HG03342 (cell line): ENCODE measurements around the gene MAPK4.

ENCODE experiments used
- ATAC-seq: cut with Tn5 transposase; IDR thresholded peaks from one replicate; pipeline ENCODE4 v1.9.1; 2021; ENCODE audit warnings: mild to moderate bottlenecking, moderate library complexity; ENCODE audit not compliant: unreplicated experiment

MAPK4 gene

GRCh38 chr18:50622320-50622719, 62.4 kb downstream of the MAPK4 start:
- ATAC-seq = no peak

GRCh38 chr18:50622865-50623393, 63.0 kb downstream of the MAPK4 start:
- ATAC-seq = no peak

- no peak for ATAC-seq
These were observed 63.9 kb downstream of the MAPK4 start for GRCh38 chr18:50623694-50624352.

- no peak for ATAC-seq
These were observed 65.1 kb downstream of the MAPK4 start for GRCh38 chr18:50624981-50625380.

GRCh38 chr18:50626317-50626716, 66.4 kb downstream of the MAPK4 start:
- ATAC-seq = no peak

GRCh38 chr18:50627594-50628532, 68.0 kb downstream of the MAPK4 start:
- no peak for ATAC-seq

GRCh38 chr18:50628533-50628905, 68.6 kb downstream of the MAPK4 start:
- ATAC-seq = no peak

GRCh38 chr18:50629148-50629631, 69.3 kb downstream of the MAPK4 start:
- no peak for ATAC-seq

GRCh38 chr18:50630895-50631294, 71.0 kb downstream of the MAPK4 start:
- no peak for ATAC-seq

- no peak for ATAC-seq
These were observed 73.1 kb downstream of the MAPK4 start for GRCh38 chr18:50632895-50633515.

GRCh38 chr18:50633992-50634391, 74.1 kb downstream of the MAPK4 start:
- ATAC-seq = no peak

GRCh38 chr18:50636366-50637057, 76.6 kb downstream of the MAPK4 start:
- no peak for ATAC-seq

GRCh38 chr18:50638016-50638883, 78.4 kb downstream of the MAPK4 start:
- no peak for ATAC-seq

GRCh38 chr18:50638884-50639420, 79.1 kb downstream of the MAPK4 start:
- no peak for ATAC-seq

- ATAC-seq = no peak
These were observed 79.8 kb downstream of the MAPK4 start for GRCh38 chr18:50639711-50640110.

- ATAC-seq = no peak
These were observed 82.6 kb downstream of the MAPK4 start for GRCh38 chr18:50642439-50642838.

- no peak for ATAC-seq
These were observed 84.3 kb downstream of the MAPK4 start for GRCh38 chr18:50644146-50644545.

GRCh38 chr18:50644807-50645206, 84.9 kb downstream of the MAPK4 start:
- no peak for ATAC-seq

- no peak for ATAC-seq
These were observed 87.3 kb downstream of the MAPK4 start for GRCh38 chr18:50647237-50647636.

- ATAC-seq = no peak
These were observed 87.9 kb downstream of the MAPK4 start for GRCh38 chr18:50647792-50648191.
